Subcutaneous adipose tissue (tissue), 4 donors: Measurements from ENCODE around the gene SUCO. TPM values are rescaled to one million over a fixed set of nuclear protein-coding genes. Genes with fewer than 3 reads are reported as not detected.

Source experiments
- total RNA-seq, 4 donors: library from RNA; depleted of rRNA; stranded (reverse); fragments of >200 nt; gene quantifications; one replicate each; pipeline ENCODE4 v1.1.0, GENCODE V29; 2016
- TF ChIP-seq, protein P1 (sequence below): fragments of 450-650 bp; IDR thresholded peaks from one replicate; pipeline ENCODE4 v1.5.1; 2016; ENCODE audit warnings: low read depth, mild to moderate bottlenecking, control low read depth, antibody characterized with exemption, moderate library complexity

The SUCO gene
- total RNA-seq, 4 donors from 2014 or later, result 26.9 to 35.9 (median 32.8) TPM

- TF ChIP-seq, protein P1, sequence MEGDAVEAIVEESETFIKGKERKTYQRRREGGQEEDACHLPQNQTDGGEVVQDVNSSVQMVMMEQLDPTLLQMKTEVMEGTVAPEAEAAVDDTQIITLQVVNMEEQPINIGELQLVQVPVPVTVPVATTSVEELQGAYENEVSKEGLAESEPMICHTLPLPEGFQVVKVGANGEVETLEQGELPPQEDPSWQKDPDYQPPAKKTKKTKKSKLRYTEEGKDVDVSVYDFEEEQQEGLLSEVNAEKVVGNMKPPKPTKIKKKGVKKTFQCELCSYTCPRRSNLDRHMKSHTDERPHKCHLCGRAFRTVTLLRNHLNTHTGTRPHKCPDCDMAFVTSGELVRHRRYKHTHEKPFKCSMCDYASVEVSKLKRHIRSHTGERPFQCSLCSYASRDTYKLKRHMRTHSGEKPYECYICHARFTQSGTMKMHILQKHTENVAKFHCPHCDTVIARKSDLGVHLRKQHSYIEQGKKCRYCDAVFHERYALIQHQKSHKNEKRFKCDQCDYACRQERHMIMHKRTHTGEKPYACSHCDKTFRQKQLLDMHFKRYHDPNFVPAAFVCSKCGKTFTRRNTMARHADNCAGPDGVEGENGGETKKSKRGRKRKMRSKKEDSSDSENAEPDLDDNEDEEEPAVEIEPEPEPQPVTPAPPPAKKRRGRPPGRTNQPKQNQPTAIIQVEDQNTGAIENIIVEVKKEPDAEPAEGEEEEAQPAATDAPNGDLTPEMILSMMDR, result no peak
Observed at GRCh38 chr1:172647987-172648386, 115.0 kb downstream of the SUCO start.

GRCh38 chr1:172650474-172651193 is 117.7 kb downstream of the SUCO start:
- TF ChIP-seq, protein P1, result no peak

DNA sequence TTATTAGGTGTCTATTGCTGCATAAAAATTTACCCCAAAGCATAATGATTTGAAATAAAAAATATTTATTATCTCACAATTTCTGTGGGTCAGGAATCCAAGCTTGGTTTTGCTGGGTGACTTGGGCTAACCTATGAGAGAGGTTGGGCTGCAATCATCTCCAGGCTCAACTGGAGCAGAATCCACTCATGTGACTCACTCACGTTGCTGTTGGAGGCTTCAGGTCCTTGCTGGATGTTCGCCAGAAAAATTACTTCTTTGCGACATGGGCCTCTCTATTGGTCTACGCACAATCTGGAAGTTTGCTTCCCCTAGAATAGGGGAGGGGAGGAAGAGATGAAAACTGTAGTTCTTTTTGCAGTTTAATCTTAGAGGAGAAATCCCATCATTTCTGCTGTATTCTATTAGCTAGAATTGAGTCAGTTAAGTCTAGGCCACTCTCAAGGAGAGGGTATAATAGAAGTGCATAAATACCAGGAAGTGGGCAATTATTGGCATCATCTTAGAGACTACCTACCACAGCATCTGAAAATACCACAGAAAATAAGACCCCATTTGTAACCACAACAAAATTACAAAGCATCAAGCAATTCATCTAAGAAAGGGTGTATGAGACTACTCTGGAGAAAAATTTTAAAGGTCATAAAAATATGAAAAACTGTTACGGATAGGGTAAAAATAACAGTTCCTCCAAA is 120.2 kb downstream of the SUCO start:
- TF ChIP-seq, protein P1, result no peak

GRCh38 chr1:172654535-172654934 is 121.6 kb downstream of the SUCO start:
- TF ChIP-seq, protein P1, result no peak

GRCh38 chr1:172656576-172656975 is 123.6 kb downstream of the SUCO start:
- TF ChIP-seq, protein P1, result no peak

GRCh38 chr1:172657586-172657985 is 124.6 kb downstream of the SUCO start:
- TF ChIP-seq, protein P1, result no peak

- TF ChIP-seq, protein P1, result no peak
Observed at GRCh38 chr1:172658871-172659453, 126.0 kb downstream of the SUCO start, which contains the start of gene FASLG. Gene FASLG (plus strand): TSS chr1:172659103. CDS start chr1:172659202, 99 bp downstream.
